GM23338 (cell line): Measurements from ENCODE around the gene DLG2.

Source experiments
- CTCF ChIP-seq, 2 experiments: fragments of 200-600 bp in 1 of 2; sonication (generic) in 1 of 2; conservative IDR thresholded peaks; 2 replicates each; pipeline versions ENCODE4 v1.5.1 to v1.6.1; 2016 to 2017; ENCODE audit warnings: antibody characterized with exemption in 2 of 2, low read depth in 2 of 2, mild to moderate bottlenecking in 2 of 2, moderate library complexity in 1 of 2
- EZH2 ChIP-seq: fragments of 200-600 bp; sonication (generic); IDR thresholded peaks from one replicate; pipeline ENCODE4 v1.8.0; 2017; ENCODE audit warnings: antibody characterized with exemption, mild to moderate bottlenecking, low read depth; ENCODE audit not compliant: unreplicated experiment
- ZNF331 ChIP-seq: fragments of 250-450 bp; sonication (Bioruptor Pico); IDR thresholded peaks from 2 replicates; pipeline ENCODE4 v1.5.0; 2020; ENCODE audit warnings: low read depth, mild to moderate bottlenecking, moderate library complexity

GRCh38 chr11:83528877-83529276 lies 2098.3 kb downstream of the DLG2 start:
- TF ChIP-seq ZNF331 (CRISPR knock-in tag) = no peak
- no peak for TF ChIP-seq CTCF (conservative IDR thresholded peaks at IDR 0.05; ENCODE audit: low read depth in 2 of 2)
- TF ChIP-seq EZH2 = no peak
